Activated CD4-positive, alpha-beta T cell treated with anti-CD3 and anti-CD28 coated beads, Interleukin-2, amount 50 U/mL, for 48 hours (primary cell): ENCODE data around the gene PYDC2.
"Not testable (repeated sequence)": the region's sequence is repeated elsewhere in the genome, so short reads cannot be mapped to it uniquely, and the experiment has no call there.

ENCODE experiments used
- DNase-seq, 2 experiments: peaks; one replicate each; pipeline ENCODE4 v3.0.0-alpha.2; 2020

PYDC2 gene

DNA sequence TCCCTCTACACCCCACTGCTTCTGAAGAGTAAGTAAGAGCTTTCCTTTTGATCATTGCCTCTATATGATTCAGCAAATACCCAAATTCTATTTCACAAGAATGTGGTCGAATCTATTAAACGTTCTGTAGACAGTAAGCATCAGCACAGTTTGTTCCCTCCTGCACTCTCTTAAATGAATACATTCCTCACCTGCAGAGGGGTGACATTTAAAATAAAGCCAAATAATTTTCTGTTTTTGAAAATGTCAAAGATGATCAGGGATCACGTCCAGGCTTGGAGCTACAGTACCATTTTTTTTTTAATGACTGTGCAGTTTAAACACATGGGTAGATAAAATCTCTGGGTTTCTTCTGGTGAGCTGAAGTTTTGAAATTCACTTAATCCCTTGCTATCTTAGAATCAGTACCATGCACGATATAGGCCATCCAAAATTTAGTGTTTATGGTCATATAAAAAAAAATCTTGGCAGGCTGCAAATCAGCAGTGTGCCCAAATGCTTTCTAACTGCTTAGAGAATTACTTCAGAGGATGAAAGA, 12.8 kb downstream of the PYDC2 start:
- DNase-seq = no peak

DNA sequence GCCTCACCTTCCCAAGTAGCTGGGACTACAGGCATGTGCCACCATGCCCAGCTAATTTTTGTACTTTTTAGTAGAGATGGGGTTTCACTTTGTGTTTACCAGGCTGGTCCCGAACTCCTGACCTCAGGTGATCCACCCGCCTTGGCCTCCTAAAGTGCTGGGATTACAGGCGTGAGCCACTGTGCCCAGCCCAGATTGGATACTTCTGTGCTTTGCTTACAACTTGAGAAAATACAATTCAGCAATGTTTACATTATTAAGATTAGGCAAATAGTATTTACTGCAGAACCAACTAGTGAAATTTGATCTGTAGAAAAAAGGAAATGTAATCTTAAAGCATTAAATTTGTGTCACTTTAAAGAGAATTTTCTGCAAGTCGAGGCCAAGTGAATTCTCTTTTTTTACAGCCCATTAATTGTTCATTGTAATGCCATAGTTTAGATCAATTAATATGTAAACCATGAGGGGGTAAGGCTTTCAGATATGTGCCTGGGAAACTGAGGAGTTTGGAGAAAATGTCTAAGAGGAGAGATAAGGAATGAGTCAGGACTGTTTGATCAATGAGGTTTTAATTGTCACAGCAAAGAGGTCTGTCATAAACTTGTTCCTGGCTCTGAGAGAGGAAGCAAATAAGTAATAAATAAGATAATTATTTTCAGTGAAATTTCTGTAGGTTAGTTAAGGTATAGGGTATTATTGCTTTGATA, 15.3 kb downstream of the PYDC2 start:
- DNase-seq = no peak

DNA sequence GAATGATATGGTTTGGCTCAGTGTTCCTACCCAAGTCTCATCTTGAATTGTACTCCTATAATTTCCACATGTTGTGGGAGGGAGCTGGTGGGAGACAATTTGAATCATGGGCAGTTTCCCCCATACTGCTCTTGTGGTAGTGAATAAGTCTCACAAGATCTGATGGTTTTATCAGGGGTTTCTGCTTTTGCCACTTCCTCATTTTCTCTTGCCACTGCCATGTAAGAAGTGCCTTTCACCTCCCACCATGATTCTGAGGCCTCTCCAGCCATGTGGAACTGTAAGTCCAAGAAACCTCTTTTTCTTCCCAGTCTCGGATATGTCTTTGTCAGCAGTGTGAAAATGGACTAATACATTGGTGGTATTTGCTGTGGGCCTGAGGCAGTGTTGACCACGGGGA, 23.0 kb downstream of the PYDC2 start:
- DNase-seq = not testable (repeated sequence)

DNA sequence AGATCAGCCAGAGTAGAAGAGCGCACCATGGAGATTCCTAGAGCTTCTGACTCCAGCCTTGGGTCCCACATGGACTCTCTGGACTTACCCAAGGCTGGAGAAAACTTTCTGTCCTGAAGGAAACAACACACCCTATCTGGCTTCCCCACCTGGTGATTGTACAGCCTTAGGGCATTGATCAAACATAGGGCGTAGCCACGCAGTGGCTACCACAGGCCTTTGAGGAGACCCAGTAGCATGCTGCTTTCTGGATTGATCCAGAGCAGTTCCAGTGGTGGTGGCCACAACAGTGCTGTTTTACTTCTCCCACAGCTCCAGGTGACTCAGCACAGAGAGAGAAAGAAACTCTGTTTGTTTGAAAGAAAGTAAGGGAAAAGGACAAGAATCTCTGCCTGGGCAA, 23.5 kb downstream of the PYDC2 start:
- no peak for DNase-seq

GRCh38 chr3:191492601-191493000, 31.6 kb downstream of the PYDC2 start:
- DNase-seq = no peak

DNA sequence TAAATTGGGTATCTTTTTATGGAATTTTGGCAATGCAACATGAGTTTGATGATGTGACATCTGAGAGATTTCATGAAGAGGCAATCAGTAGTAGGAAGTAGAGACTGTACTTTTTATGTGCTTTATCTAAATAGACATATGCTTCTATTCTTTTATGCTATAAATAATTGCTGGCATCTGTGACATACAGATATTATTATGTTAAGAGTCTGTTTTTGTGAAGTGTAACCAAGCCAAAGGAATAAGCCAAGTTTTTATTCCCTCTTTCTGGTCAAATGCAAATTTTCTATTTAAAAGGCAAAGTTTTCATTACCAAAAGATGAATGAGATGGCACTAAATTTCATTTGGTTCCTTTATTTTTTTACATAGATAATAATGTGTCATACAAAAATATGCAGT, 32.4 kb downstream of the PYDC2 start:
- no peak for DNase-seq

GRCh38 chr3:191499307-191500080, 38.5 kb downstream of the PYDC2 start:
- DNase-seq = no peak

DNA sequence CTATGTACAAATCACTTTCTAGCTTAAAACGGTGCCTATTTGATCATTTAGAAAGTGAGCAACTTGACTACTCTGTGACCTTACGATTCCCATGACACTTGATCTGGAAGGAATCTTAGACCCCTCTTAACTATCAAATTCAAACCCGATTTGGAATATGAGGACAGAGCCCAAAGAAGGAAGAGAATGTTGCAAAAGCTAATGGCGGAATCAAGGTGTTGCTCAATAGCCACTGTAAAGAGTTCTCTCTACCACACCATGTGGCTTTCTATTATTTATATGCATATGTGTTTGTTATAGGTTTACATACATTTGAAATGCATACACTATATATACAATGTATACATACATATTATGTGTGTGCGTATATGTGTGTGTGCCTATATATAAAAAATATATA, 39.9 kb downstream of the PYDC2 start:
- DNase-seq = no peak

GRCh38 chr3:191502583-191502982, 41.6 kb downstream of the PYDC2 start:
- DNase-seq = no peak

- no peak for DNase-seq
Measured at GRCh38 chr3:191509078-191509477, 48.1 kb downstream of the PYDC2 start.
